ENCODE data around the gene C1orf50.

Gene C1orf50

GRCh38 chr1:42759114-42759513 lies 7.9 kb upstream of the C1orf50 start:
- DNase-seq (ENCODE audit: low read depth): no peak

GRCh38 chr1:42761567-42761966 lies 5.5 kb upstream of the C1orf50 start:
- no peak for DNase-seq (ENCODE audit: low read depth)

- no peak for DNase-seq (ENCODE audit: low read depth)
Measured at GRCh38 chr1:42762269-42762668, 4.8 kb upstream of the C1orf50 start.

GRCh38 chr1:42765269-42765668 lies 1.8 kb upstream of the C1orf50 start:
- DNase-seq (ENCODE audit: low read depth): no peak

- peak; percentile 74 for DNase-seq (ENCODE audit: low read depth)
Measured at GRCh38 chr1:42765832-42766740, 963 bp upstream of the C1orf50 start.

GRCh38 chr1:42767510-42768000 lies 506 bp downstream of the C1orf50 start:
- no peak for DNase-seq (ENCODE audit: low read depth)

- DNase-seq (ENCODE audit: low read depth): no peak
Measured at GRCh38 chr1:42768172-42768571, 1.1 kb downstream of the C1orf50 start.

- no peak for DNase-seq (ENCODE audit: low read depth)
Measured at GRCh38 chr1:42769811-42770210, 2.8 kb downstream of the C1orf50 start.

- no peak for DNase-seq (ENCODE audit: low read depth)
Measured at GRCh38 chr1:42773420-42773819, 6.4 kb downstream of the C1orf50 start.

- no peak for DNase-seq (ENCODE audit: low read depth)
Measured at GRCh38 chr1:42774928-42775526, 8.0 kb downstream of the C1orf50 start.

GRCh38 chr1:42776502-42776901 lies 9.5 kb downstream of the C1orf50 start:
- DNase-seq (ENCODE audit: low read depth): no peak

- DNase-seq (ENCODE audit: low read depth): peak; percentile 42
Measured at GRCh38 chr1:42777852-42778251, 10.8 kb downstream of the C1orf50 start.

- no peak for DNase-seq (ENCODE audit: low read depth)
Measured at GRCh38 chr1:42779725-42780124, 12.7 kb downstream of the C1orf50 start.

- DNase-seq (ENCODE audit: low read depth): no peak
Measured at GRCh38 chr1:42780176-42780575, 13.1 kb downstream of the C1orf50 start.

GRCh38 chr1:42783092-42783491 lies 16.0 kb downstream of the C1orf50 start:
- DNase-seq (ENCODE audit: low read depth): no peak

GRCh38 chr1:42784547-42784945 lies 17.5 kb downstream of the C1orf50 start:
- no peak for DNase-seq (ENCODE audit: low read depth)

- no peak for DNase-seq (ENCODE audit: low read depth)
Measured at GRCh38 chr1:42784946-42785693, 18.1 kb downstream of the C1orf50 start, which contains the start of gene TMEM269. TMEM269 (plus strand) TSS chr1:42784991; CDS start chr1:42789894, 4,903 bp downstream.

GRCh38 chr1:42786097-42786496 lies 19.0 kb downstream of the C1orf50 start:
- no peak for DNase-seq (ENCODE audit: low read depth)

- DNase-seq (ENCODE audit: low read depth): no peak
Measured at GRCh38 chr1:42788021-42788420, 21.0 kb downstream of the C1orf50 start.

- DNase-seq (ENCODE audit: low read depth): no peak
Measured at GRCh38 chr1:42793824-42794223, 26.8 kb downstream of the C1orf50 start.

GRCh38 chr1:42797414-42797813 lies 30.4 kb downstream of the C1orf50 start:
- no peak for DNase-seq (ENCODE audit: low read depth)

- DNase-seq (ENCODE audit: low read depth): no peak
Measured at GRCh38 chr1:42797979-42798378, 30.9 kb downstream of the C1orf50 start.
